Sigmoid colon (tissue), 7 donors: ENCODE measurements around the gene PPA2. TPM values are rescaled to one million over a fixed set of nuclear protein-coding genes. Genes with fewer than 3 reads are reported as not detected.

Experiments
- DNase-seq: peaks from one replicate; pipeline ENCODE4 v3.0.0-alpha.2; 2019
- H3K27ac ChIP-seq, 4 donors: fragments of 200-600 bp; sonication (generic); one replicate each; pipeline ENCODE4 v1.5.1; 2016 to 2019; ENCODE audit warnings: mild to moderate bottlenecking in 1 of 4
- H3K27me3 ChIP-seq, 3 donors: fragments of 200-600 bp; sonication (generic); one replicate each; pipeline ENCODE4 v1.5.1; 2019; ENCODE audit warnings: mild to moderate bottlenecking in 1 of 3
- H3K36me3 ChIP-seq, 4 donors: fragments of 200-600 bp; sonication (generic); one replicate each; pipeline ENCODE4 v1.5.1; 2016 to 2019
- H3K4me1 ChIP-seq, 4 donors: fragments of 200-600 bp; sonication (generic); one replicate each; pipeline ENCODE4 v1.5.1; 2017 to 2019
- H3K4me3 ChIP-seq, 4 donors: fragments of 200-600 bp; sonication (generic); one replicate each; pipeline ENCODE4 v1.5.1; 2017 to 2019; ENCODE audit warnings: mild to moderate bottlenecking in 2 of 4, moderate library complexity in 1 of 4
- H3K9me3 ChIP-seq, 4 donors: fragments of 200-600 bp in 3 of 4; sonication (generic) in 3 of 4; one replicate each; pipeline versions ENCODE4 v1.5.1 to v1.6.1; 2013 to 2019
- CTCF ChIP-seq, 4 experiments: fragments of 450-650 bp in 3 of 4; fragments of 200-600 bp in 1 of 4; IDR thresholded peaks; one replicate each; pipeline ENCODE4 v1.5.1; 2016 to 2019; ENCODE audit warnings: antibody characterized with exemption in 4 of 4, mild to moderate bottlenecking in 3 of 4, moderate library complexity in 2 of 4
- EP300 ChIP-seq, 4 donors: sonication (generic); formaldehyde crosslinking; IDR thresholded peaks; one replicate each; pipeline ENCODE4 v1.6.1; 2017; ENCODE audit warnings: antibody characterized with exemption in 4 of 4
- POLR2A ChIP-seq, 2 donors: fragments of 450-650 bp; IDR thresholded peaks; one replicate each; pipeline ENCODE4 v1.6.1; 2016; ENCODE audit warnings: antibody characterized with exemption in 2 of 2, mild to moderate bottlenecking in 2 of 2, moderate library complexity in 2 of 2
- POLR2AphosphoS5 ChIP-seq, 4 donors: sonication (generic); formaldehyde crosslinking; IDR thresholded peaks; one replicate each; pipeline ENCODE4 v1.6.1; 2017; ENCODE audit warnings: antibody characterized with exemption in 4 of 4
- WGBS, 2 donors: extraction: QIAGEN DNeasy Blood & Tissue Kit; methylation state at CpG; one replicate each; pipeline ENCODE4 v1.1.7; 2013; 5-methylcytosine and 5-hydroxymethylcytosine counted together
- intact Hi-C: fragments of 100-400 bp; cut with DNase I; formaldehyde crosslinking; loops from one replicate; pipeline ENCODE4 v1.15.1; 2023
- polyA plus RNA-seq, 3 donors: library from polyadenylated mRNA; stranded (reverse); fragments of 200-250 nt; gene quantifications; one replicate each; pipeline ENCODE4 v1.2.3, GENCODE V29; 2013
- total RNA-seq, 4 donors: library from RNA; depleted of rRNA; stranded (reverse); fragments of >200 nt; gene quantifications; one replicate each; pipeline ENCODE4 v1.1.0, GENCODE V29; 2016
- donor health status: healthy with polysubstance abuse.
- donor health status: Bipolar disorder and iron deficiency.
- donor health status: healthy.

The PPA2 gene
- total and polyA plus RNA-seq, 7 donors = 76.2 to 178 (median 120) TPM

- no peak overlapping the region for H3K27ac ChIP-seq
- H3K4me1 ChIP-seq = peaks cover 0 to 5% (median 2%) of the 10 kb centered on the region in 4 donors
- no peaks in the 10 kb centered on the region for H3K27me3 ChIP-seq
- H3K4me3 ChIP-seq = no peak overlapping the region
- H3K36me3 ChIP-seq = peaks cover 0 to 17% (median 0%) of the 10 kb centered on the region in 4 donors
- no peaks in the 10 kb centered on the region for H3K9me3 ChIP-seq
- no peak for DNase-seq
- no peak for TF ChIP-seq POLR2AphosphoS5 (IDR thresholded peaks at IDR 0.05)
- TF ChIP-seq EP300 (IDR thresholded peaks at IDR 0.05) = no peak
- TF ChIP-seq CTCF (IDR thresholded peaks at IDR 0.05) = no peak
- no peak for TF ChIP-seq POLR2A (IDR thresholded peaks at IDR 0.05)
- intact Hi-C loops = no loop called here
- WGBS, 2 donors = 86 to 93% methylated on average over 2 of the region's 2 CpGs
These were observed 17.9 kb downstream of the PPA2 start for GRCh38 chr4:105455998-105456397.

DNA sequence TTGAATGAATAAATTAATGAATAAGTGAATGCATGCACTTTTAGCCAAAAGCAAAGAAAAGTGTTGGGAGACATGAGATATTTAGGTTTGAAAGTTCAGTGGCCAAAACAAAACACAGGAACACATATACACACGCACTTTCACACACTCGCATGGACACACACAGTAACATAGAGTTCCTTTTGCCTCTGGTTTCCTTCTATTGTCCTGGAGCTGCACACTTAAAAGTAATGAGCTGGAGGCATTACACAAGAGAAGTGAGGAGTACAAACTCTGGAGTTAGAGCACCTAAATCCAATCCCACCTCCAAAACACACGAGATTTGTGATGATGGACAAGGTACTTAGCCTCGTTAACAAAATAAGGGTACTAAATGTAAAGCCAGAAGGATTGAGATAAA lies 18.7 kb downstream of the PPA2 start:
- DNase-seq = no peak
- Histone ChIP-seq H3K36me3 (peaks cover 0 to 20% (median 0%) of the 10 kb centered on the region in 4 donors), H3K4me3 (no peak overlapping the region), H3K27ac (no peak overlapping the region), H3K4me1 (peaks cover 0 to 5% (median 2%) of the 10 kb centered on the region in 4 donors), H3K27me3 (no peaks in the 10 kb centered on the region), H3K9me3 (no peaks in the 10 kb centered on the region)
- 92 to 97% methylated on average over 4 of the region's 4 CpGs for WGBS, 2 donors
- intact Hi-C loops = no loop called here
- no peak for TF ChIP-seq POLR2AphosphoS5 (IDR thresholded peaks at IDR 0.05)

GRCh38 chr4:105453550-105454205 lies 20.2 kb downstream of the PPA2 start:
- Histone ChIP-seq H3K36me3 (peaks cover 0 to 28% (median 0%) of the 10 kb centered on the region in 4 donors), H3K27ac (no peak overlapping the region), H3K9me3 (no peaks in the 10 kb centered on the region), H3K4me3 (no peak overlapping the region), H3K27me3 (no peaks in the 10 kb centered on the region), H3K4me1 (peaks cover 0 to 5% (median 2%) of the 10 kb centered on the region in 4 donors)
- no peak for TF ChIP-seq EP300 (IDR thresholded peaks at IDR 0.05)
- no peak for TF ChIP-seq POLR2A (IDR thresholded peaks at IDR 0.05)
- TF ChIP-seq CTCF (IDR thresholded peaks at IDR 0.05) = no peak
- no peak for TF ChIP-seq POLR2AphosphoS5 (IDR thresholded peaks at IDR 0.05)
- WGBS, 2 donors = 82 to 89% methylated on average over 4 of the region's 4 CpGs
- intact Hi-C loops = no loop called here
- no peak for DNase-seq

DNA sequence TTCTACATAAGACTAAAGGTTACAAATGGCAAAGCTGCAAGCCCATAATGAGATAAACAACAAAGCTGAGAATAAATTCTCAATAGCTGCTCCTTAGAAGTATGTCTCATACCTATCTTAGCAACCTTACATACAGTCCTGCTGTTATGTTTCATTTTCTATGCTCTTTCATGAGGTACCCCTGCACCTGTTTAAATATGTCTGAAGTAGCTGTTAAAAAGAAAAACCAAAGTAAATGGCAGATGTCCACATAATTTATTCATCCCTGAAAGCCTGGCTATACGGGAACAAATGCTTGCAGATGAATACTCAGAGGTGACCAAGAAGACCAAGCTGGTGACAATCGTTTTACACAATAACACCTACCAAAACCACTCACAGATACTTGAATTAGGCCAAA lies 22.5 kb downstream of the PPA2 start:
- DNase-seq = no peak
- peaks cover 0 to 5% (median 0%) of the 10 kb centered on the region in 4 donors for H3K4me1 ChIP-seq
- TF ChIP-seq CTCF (IDR thresholded peaks at IDR 0.05) = no peak
- TF ChIP-seq POLR2A (IDR thresholded peaks at IDR 0.05) = no peak
- TF ChIP-seq EP300 (IDR thresholded peaks at IDR 0.05) = no peak
- no peak for TF ChIP-seq POLR2AphosphoS5 (IDR thresholded peaks at IDR 0.05)
- peaks cover 0 to 37% (median 0%) of the 10 kb centered on the region in 4 donors for H3K36me3 ChIP-seq
- intact Hi-C loops = no loop called here
- no peaks in the 10 kb centered on the region for H3K27me3 ChIP-seq
- no peak overlapping the region for H3K27ac ChIP-seq
- 91 to 94% methylated on average over 2 of the region's 2 CpGs for WGBS, 2 donors
- H3K9me3 ChIP-seq = no peaks in the 10 kb centered on the region
- no peak overlapping the region for H3K4me3 ChIP-seq

- Histone ChIP-seq H3K4me3 (no peak overlapping the region), H3K4me1 (no peaks in the 10 kb centered on the region), H3K27me3 (no peaks in the 10 kb centered on the region), H3K9me3 (no peaks in the 10 kb centered on the region), H3K36me3 (peaks cover 0 to 59% (median 3%) of the 10 kb centered on the region in 4 donors), H3K27ac (no peak overlapping the region)
- intact Hi-C loops = no loop called here
- TF ChIP-seq POLR2A (IDR thresholded peaks at IDR 0.05) = no peak
- DNase-seq = no peak
These were observed 33.0 kb downstream of the PPA2 start for GRCh38 chr4:105440890-105441289.

DNA sequence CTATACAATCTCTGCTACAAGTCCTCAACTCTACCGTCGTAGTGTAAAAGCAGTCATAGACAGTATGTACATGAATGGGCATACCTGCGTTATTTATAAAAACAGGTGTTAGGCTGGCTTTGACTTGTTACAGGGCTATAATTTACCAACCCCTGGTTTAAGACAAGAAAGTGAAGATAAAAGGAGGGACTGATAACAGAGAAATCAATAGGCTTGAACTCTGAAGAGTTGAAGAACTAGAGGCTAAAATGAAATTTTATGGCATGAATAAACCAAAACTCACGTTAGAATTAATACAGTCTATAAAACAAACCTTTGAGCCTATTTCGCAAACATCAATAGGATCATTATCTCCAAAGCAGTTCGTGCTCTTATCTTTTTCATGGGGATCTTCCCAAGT lies 36.2 kb downstream of the PPA2 start:
- DNase-seq = no peak
- intact Hi-C loops = no loop called here
- Histone ChIP-seq H3K36me3 (peaks cover 0 to 67% (median 8%) of the 10 kb centered on the region in 4 donors), H3K27ac (no peak overlapping the region), H3K4me1 (no peaks in the 10 kb centered on the region), H3K9me3 (no peaks in the 10 kb centered on the region), H3K4me3 (no peak overlapping the region), H3K27me3 (no peaks in the 10 kb centered on the region)
- 53 to 84% methylated on average over 6 of the region's 6 CpGs for WGBS, 2 donors
- TF ChIP-seq POLR2AphosphoS5 (IDR thresholded peaks at IDR 0.05) = no peak
- no peak for TF ChIP-seq POLR2A (IDR thresholded peaks at IDR 0.05)
- no peak for TF ChIP-seq CTCF (IDR thresholded peaks at IDR 0.05)
- TF ChIP-seq EP300 (IDR thresholded peaks at IDR 0.05) = no peak
